ENCODE data around the gene MPL. TPM values are rescaled to one million over a fixed set of nuclear protein-coding genes. Genes with fewer than 3 reads are reported as not detected.

The MPL gene
- total and polyA plus RNA-seq, 2 of the 13 experiments (the other 11 are each of a cell fraction or from before 2014, with no cell fraction given), result not detected

DNA sequence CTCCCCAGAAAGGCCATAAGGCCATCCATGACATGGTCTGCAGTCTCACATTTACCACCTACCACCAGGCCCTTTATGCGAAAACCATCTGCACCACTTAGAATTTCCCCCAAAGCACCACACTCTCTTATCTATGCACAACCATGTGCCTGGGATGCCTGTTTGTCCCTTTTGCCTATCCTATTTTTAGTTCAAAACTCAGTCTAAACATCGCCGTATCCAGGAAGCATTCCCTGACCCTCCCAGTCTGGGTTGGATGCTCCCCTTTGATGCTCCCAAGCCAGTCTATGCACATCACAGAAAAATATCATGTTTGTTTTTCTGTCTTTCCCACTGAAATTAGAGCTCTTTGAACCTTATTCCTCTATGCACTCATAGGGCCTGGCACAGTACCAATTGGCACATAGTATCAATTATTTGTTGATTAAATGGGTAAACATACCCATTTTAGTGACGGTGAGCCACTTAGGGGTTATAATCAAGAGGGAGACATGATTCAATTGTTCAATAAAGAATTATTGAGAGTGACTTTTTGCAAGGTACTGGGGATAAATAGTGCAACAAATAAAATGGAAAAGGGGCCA, 6.7 kb downstream of the MPL start:
- peak; percentile 50 for DNase-seq (ENCODE audit: low spot score)
- WGBS (ENCODE audit: low lambda C conversion rate), result 28% methylated on average over 4 of the region's 4 CpGs
- H3K9ac ChIP-seq (ENCODE audit: insufficient read depth, low read depth, low read length), result no peak overlapping the region
- TF ChIP-seq RARA (CRISPR knock-in tag; IDR thresholded peaks at IDR 0.05) (peak; percentile 46; the same call in 1 of the 2 replicates), MEF2D (CRISPR knock-in tag; IDR thresholded peaks at IDR 0.05) (0 out of 2 replicates have a peak, but pooled peaks have one; percentile 37), FOXA3 (CRISPR knock-in tag; IDR thresholded peaks at IDR 0.05) (0 out of 2 replicates have a peak, but pooled peaks have one; percentile 7), ATAD3A (CRISPR knock-in tag; IDR thresholded peaks at IDR 0.05) (no peak), ZNF331 (CRISPR knock-in tag; IDR thresholded peaks at IDR 0.05) (no peak), SKI (IDR thresholded peaks at IDR 0.05; ENCODE audit: partially characterized antibody) (peak; percentile 50), ZBTB21 (CRISPR knock-in tag; IDR thresholded peaks at IDR 0.05) (no peak), HNF4G (IDR thresholded peaks at IDR 0.05; ENCODE audit: borderline replicate concordance, low read depth, low read length) (no peak), HNF4G (CRISPR knock-in tag; IDR thresholded peaks at IDR 0.05; ENCODE audit: borderline replicate concordance, low read depth) (no peak)
- TF ChIP-seq, protein P1, sequence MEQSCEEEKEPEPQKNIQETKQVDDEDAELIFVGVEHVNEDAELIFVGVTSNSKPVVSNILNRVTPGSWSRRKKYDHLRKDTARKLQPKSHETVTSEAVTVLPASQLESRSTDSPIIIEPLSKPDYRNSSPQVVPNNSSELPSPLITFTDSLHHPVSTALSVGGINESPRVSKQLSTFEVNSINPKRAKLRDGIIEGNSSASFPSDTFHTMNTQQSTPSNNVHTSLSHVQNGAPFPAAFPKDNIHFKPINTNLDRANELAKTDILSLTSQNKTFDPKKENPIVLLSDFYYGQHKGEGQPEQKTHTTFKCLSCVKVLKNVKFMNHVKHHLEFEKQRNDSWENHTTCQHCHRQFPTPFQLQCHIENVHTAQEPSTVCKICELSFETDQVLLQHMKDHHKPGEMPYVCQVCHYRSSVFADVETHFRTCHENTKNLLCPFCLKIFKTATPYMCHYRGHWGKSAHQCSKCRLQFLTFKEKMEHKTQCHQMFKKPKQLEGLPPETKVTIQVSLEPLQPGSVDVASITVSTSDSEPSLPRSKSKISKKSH (CRISPR knock-in tag; IDR thresholded peaks at IDR 0.05; ENCODE audit: borderline replicate concordance), result no peak
- TF ChIP-seq, protein P2, sequence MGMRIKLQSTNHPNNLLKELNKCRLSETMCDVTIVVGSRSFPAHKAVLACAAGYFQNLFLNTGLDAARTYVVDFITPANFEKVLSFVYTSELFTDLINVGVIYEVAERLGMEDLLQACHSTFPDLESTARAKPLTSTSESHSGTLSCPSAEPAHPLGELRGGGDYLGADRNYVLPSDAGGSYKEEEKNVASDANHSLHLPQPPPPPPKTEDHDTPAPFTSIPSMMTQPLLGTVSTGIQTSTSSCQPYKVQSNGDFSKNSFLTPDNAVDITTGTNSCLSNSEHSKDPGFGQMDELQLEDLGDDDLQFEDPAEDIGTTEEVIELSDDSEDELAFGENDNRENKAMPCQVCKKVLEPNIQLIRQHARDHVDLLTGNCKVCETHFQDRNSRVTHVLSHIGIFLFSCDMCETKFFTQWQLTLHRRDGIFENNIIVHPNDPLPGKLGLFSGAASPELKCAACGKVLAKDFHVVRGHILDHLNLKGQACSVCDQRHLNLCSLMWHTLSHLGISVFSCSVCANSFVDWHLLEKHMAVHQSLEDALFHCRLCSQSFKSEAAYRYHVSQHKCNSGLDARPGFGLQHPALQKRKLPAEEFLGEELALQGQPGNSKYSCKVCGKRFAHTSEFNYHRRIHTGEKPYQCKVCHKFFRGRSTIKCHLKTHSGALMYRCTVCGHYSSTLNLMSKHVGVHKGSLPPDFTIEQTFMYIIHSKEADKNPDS (CRISPR knock-in tag; IDR thresholded peaks at IDR 0.05), result no peak
- TF ChIP-seq, protein P3, sequence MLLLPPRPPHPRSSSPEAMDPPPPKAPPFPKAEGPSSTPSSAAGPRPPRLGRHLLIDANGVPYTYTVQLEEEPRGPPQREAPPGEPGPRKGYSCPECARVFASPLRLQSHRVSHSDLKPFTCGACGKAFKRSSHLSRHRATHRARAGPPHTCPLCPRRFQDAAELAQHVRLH (CRISPR knock-in tag; IDR thresholded peaks at IDR 0.05; ENCODE audit: borderline replicate concordance, low read depth), result no peak
- TF ChIP-seq, protein P4, sequence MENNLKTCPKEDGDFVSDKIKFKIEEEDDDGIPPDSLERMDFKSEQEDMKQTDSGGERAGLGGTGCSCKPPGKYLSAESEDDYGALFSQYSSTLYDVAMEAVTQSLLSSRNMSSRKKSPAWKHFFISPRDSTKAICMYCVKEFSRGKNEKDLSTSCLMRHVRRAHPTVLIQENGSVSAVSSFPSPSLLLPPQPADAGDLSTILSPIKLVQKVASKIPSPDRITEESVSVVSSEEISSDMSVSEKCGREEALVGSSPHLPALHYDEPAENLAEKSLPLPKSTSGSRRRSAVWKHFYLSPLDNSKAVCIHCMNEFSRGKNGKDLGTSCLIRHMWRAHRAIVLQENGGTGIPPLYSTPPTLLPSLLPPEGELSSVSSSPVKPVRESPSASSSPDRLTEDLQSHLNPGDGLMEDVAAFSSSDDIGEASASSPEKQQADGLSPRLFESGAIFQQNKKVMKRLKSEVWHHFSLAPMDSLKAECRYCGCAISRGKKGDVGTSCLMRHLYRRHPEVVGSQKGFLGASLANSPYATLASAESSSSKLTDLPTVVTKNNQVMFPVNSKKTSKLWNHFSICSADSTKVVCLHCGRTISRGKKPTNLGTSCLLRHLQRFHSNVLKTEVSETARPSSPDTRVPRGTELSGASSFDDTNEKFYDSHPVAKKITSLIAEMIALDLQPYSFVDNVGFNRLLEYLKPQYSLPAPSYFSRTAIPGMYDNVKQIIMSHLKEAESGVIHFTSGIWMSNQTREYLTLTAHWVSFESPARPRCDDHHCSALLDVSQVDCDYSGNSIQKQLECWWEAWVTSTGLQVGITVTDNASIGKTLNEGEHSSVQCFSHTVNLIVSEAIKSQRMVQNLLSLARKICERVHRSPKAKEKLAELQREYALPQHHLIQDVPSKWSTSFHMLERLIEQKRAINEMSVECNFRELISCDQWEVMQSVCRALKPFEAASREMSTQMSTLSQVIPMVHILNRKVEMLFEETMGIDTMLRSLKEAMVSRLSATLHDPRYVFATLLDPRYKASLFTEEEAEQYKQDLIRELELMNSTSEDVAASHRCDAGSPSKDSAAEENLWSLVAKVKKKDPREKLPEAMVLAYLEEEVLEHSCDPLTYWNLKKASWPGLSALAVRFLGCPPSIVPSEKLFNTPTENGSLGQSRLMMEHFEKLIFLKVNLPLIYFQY (CRISPR knock-in tag; IDR thresholded peaks at IDR 0.05; ENCODE audit: borderline replicate concordance), result no peak
- TF ChIP-seq, protein P5, sequence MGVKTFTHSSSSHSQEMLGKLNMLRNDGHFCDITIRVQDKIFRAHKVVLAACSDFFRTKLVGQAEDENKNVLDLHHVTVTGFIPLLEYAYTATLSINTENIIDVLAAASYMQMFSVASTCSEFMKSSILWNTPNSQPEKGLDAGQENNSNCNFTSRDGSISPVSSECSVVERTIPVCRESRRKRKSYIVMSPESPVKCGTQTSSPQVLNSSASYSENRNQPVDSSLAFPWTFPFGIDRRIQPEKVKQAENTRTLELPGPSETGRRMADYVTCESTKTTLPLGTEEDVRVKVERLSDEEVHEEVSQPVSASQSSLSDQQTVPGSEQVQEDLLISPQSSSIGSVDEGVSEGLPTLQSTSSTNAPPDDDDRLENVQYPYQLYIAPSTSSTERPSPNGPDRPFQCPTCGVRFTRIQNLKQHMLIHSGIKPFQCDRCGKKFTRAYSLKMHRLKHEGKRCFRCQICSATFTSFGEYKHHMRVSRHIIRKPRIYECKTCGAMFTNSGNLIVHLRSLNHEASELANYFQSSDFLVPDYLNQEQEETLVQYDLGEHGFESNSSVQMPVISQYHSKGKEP (CRISPR knock-in tag; IDR thresholded peaks at IDR 0.05), result no peak

More for the DNA sequence above, 6.7 kb downstream of the MPL start:
- H3K27me3 ChIP-seq (ENCODE audit: control insufficient read depth in 1 of 2, insufficient read depth in 2 of 2, low read length in 2 of 2), result no peaks in the 10 kb centered on the region; a peak in 1 of 5 replicates
- no peak overlapping the region for H3K4me2 ChIP-seq (ENCODE audit: low read depth, low read length)
- H4K20me1 ChIP-seq (ENCODE audit: insufficient read depth, low read length), result no peaks in the 10 kb centered on the region
- no peak overlapping the region for H3K4me3 ChIP-seq (replicated peaks in 1 of 3; ENCODE audit: insufficient read depth in 1 of 3, low read depth in 2 of 3, low read length in 3 of 3)
- no peaks in the 10 kb centered on the region for H3K79me2 ChIP-seq (ENCODE audit: insufficient read depth, low read length)
- in situ Hi-C loops (cut with HindIII; ENCODE audit: extremely low pct_ligation_motif_present, low pct_unique_long_range_greater_than_20kb) (no loop called here), intact Hi-C loops (cut with micrococcal nuclease; ENCODE audit: unreplicated experiment) (no loop called here)
- FAIRE-seq (no peak), ATAC-seq (no peak)
- CTCF ChIA-PET (ENCODE audit: low intra/inter-chr PET ratio, low total read pairs), result no interaction called here
- POLR2A ChIA-PET, result interaction anchor here (1.1 to 1.6 kb wide), 2 partner anchors 14 to 59 kb away, joined by 3 to 5 read pairs; partner anchors contain the start of gene C1orf210
- no peaks in the 10 kb centered on the region for H3K36me3 ChIP-seq (replicated peaks in 1 of 2; ENCODE audit: control insufficient read depth in 1 of 2, insufficient read depth in 2 of 2, low read length in 2 of 2)
- H3K9me3 ChIP-seq (ENCODE audit: low read length), result no peaks in the 10 kb centered on the region
- H3K4me1 ChIP-seq (ENCODE audit: insufficient read depth, low read length), result peaks cover 57% of the 10 kb centered on the region
- H2AFZ ChIP-seq (ENCODE audit: low read length), result no peak overlapping the region
- H3K27ac ChIP-seq (ENCODE audit: extremely low read length, insufficient read depth, low read length), result no peak overlapping the region
- BruUV-seq (replicated peaks), result no TSS peak

Measured in HepG2 (cell line).